LNCAP (cell line): ENCODE results near the gene ASXL3.

Source experiments
- TF ChIP-seq, protein P1 (sequence below): fragments of 450-650 bp; IDR thresholded peaks from 2 replicates; pipeline ENCODE4 v1.5.1; 2017; ENCODE audit warnings: mild to moderate bottlenecking

Gene ASXL3

DNA sequence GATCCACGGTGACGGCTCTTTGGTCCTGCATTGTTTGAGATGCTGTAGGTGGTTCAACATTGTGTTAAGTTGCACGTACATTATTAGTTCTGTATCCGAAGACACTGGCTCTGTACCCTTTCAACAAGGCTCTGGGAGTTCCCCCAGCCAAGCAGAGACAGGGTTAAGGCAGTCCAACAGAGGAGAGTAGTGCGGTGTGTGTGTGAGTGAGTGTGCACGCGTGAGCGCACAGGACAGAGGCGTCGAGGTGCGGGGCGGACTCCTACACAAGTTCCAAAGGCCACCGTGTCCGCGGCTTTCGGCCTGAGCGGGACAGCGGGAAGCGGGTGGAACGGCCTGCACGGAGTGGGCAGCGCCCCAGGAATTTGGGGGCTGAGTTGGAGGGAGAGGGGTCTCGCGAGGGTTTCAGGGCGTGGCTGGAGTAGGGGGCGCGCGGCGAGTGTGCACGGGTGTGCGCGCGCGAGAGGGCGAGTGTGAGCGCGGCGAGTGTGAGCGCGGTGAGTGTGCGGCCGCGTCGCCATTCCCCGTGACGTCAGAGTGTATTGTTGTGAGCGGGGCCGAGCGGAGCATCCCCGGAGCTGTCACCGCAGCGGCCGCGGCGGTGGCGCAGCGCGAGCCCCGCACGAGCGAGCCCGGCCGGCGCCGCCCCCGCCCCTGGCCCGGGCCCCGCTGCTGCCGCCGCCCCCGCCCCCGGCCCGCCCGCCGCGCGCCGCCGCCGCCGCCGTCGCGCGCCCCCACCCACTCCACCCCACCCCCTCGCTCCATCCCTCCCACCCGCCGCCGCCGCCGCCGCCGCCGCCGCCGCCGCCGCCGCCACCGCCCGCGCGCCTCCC is at the start of gene ASXL3:
Gene ASXL3 (plus strand): TSS at position 535 of the 833 bp plus-strand sequence. CDS start 413 bp downstream, outside the sequence.
- TF ChIP-seq, protein P1, sequence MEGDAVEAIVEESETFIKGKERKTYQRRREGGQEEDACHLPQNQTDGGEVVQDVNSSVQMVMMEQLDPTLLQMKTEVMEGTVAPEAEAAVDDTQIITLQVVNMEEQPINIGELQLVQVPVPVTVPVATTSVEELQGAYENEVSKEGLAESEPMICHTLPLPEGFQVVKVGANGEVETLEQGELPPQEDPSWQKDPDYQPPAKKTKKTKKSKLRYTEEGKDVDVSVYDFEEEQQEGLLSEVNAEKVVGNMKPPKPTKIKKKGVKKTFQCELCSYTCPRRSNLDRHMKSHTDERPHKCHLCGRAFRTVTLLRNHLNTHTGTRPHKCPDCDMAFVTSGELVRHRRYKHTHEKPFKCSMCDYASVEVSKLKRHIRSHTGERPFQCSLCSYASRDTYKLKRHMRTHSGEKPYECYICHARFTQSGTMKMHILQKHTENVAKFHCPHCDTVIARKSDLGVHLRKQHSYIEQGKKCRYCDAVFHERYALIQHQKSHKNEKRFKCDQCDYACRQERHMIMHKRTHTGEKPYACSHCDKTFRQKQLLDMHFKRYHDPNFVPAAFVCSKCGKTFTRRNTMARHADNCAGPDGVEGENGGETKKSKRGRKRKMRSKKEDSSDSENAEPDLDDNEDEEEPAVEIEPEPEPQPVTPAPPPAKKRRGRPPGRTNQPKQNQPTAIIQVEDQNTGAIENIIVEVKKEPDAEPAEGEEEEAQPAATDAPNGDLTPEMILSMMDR: no peak

DNA sequence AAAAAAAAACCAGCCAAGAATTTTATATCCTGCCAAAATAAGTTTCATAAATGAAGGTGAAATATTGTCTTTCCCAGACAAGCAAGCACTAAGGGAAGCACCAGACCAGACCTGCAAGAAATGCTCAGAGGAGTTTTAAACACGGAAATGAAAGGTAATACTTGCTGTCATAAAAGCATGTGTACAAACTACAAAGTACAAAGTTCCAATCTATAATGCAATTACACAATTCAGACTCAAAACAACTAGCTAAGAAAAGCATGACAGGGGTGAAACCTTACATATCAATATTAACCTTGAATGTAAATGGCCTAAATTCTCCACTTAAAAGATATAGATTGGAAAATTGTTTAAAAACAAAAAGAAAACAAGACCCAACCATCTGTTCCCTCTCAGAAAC is 45.0 kb upstream of the ASXL3 start:
- TF ChIP-seq, protein P1: no peak

DNA sequence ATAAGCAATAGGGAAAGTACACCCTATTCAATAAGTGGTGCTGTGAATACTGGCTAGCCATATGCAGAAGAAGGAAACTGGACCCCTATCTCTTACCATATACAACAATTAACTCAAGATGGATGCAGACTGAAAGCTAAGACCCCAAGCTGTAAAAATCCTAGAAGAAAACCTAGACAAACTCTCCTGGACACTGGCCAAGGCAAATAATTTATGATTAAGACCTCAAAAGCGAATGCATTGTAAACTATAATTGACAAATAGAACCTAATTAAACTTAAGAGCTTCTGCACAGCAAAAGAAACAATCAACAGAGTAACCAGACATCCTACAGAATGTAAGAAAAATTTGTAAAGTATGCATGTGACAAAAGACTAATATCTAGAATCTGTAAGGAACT is 41.1 kb upstream of the ASXL3 start:
- TF ChIP-seq, protein P1: no peak

DNA sequence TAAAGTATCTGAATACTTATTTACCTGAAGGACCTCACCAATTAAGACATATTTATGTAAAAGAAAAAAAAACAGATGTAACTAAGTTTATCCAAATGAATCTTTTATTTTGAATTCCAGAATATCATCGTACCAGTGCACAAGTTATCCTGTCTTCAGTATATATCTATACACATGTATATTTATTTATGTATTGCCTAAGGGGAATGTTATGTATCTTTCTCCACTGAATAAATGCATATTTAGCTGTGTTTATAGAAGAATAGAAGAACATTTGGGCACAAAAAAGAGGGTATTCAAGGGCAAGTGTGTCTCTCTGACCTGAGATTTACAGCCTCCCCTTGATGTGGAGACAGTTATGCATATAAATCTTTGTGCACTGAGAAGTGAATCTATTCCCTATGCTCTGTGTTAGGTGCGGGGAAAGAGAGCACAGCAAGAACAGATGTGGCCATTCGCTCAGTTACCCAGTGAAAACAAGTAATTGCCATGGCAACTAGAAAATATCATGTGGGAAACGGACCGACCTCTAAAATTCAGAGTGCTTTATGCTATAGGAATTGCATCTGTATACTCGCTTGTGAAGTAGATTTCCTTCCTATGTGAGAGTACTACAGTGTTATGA is 39.5 kb upstream of the ASXL3 start:
- TF ChIP-seq, protein P1: no peak

DNA sequence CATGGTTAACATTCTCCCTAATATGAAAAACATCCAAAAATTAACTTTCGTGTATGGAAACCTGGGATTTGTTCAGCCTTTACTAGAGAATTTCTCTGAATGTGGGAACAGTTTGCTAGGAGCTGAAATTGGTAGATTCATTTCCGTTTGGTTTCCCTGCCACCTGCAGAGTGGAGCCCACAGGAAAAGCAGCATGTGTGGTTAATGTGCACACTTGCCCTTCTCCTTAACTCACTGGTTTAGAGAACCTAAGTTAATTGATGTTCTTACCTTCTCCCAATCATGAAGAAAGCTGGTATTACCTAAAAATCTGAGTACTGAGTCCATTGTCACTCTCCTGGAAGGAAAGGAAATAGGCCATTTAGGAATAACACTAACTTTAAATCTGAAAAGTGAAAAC is 37.6 kb upstream of the ASXL3 start:
- TF ChIP-seq, protein P1: no peak

DNA sequence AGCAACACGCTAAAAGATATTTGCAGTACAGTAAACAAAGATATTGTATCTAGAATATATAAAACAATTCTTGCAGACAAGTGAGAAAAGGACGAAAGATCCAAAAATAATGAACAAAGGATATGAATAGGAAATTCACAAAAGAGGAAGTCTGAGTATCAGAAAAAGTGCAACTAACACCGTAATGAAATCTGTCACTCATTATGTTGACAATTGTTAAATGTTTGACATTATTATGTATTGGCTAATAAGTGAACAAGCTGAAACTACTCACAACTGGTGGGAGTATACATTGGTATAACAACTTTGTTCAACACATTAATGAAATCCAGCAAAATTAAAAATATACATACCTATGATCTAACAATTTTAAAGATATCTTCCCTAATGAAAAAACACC is 36.7 kb upstream of the ASXL3 start:
- TF ChIP-seq, protein P1: no peak

DNA sequence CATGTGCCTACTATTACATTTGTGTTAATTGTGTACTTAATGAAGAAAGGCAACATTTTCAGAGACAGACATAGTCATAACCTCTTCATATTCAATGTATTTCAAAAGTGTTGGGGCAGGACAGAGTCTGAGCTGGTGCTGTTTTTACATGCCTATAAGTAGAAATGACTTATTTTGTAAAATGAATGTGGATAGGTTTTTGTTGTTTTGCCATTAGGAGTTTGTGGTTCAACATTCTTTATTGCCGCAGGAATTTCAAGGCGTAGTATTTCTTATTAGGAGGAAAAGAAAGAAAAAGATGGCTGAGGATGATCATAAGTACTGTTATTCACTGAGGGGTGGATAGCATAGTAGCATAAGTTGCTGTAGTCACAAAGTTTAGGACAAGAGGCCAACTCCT is 21.2 kb upstream of the ASXL3 start:
- TF ChIP-seq, protein P1: no peak
